ENCODE results near the gene TOP2A.

The TOP2A gene

GRCh38 chr17:40452216-40452787 is 34.6 kb upstream of the TOP2A start:
- DNase-seq = no peak

DNA sequence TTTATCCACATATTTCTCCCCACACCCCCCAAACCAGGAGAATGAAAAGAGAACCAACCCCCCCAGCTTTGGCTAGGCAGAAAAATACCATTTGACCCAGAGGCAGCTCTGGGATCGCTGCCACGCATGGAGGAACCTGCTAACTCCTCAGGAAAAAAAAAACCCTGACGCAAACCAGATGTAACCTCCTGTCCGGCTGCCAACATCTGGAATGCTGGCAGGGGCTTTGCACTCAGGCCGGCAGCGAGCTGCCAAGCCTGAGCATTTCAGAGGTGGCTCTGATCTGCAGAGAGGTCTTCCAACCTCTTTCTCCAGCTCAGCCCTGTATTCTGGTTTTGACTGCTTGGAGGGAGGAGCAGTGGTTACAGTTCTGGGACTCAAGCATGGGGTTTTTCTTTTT is 33.7 kb upstream of the TOP2A start:
- no peak for DNase-seq

DNA sequence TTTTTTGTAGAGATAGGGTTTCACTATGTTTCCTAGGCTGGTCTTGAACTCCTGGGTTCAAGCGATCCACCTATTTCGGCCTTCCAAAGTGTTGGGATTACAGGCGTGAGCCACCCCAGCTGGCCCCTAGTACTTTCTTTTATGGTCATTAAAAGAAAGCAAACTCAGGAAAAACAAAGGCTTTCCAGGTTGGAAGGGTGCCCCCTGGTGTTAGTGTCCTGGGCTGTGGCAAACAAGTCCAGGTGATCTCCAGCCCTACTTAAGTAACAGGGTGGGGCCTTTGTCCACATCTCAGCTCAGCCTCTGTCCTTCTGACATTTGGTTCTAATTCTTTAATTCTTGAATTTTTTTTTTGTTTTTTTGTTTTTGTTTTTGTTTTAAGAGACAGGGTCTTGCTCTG is 32.5 kb upstream of the TOP2A start:
- DNase-seq = no peak

- DNase-seq = no peak
Observed at GRCh38 chr17:40448639-40449261, 31.1 kb upstream of the TOP2A start.

GRCh38 chr17:40448213-40448638 is 30.5 kb upstream of the TOP2A start:
- DNase-seq = peak; percentile 8

- DNase-seq = no peak
Observed at GRCh38 chr17:40447806-40448205, 30.1 kb upstream of the TOP2A start.

DNA sequence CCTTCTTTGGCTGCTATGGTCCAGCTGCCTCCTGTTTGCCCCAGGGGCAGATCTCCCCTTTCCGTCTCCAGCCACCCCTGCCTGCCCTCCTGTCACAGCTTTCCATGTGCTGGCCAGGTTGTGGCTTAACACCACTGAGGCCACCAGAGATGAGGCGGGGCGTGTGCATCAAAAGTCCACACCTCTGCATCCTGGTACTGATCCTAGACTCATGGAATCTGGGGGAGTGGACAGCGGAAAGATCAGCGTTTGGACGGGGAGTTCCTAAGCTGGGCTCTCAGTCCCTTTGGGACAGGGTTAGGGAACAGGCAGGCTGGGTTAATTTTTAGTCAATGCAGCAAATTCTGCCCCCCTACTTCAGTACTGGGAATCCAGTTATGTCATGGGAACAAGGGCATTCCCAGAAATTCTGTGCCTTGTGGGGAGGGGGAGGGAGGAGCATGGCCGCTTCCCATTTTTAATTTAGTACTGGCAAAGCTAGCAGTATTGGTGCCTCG is 29.5 kb upstream of the TOP2A start:
- DNase-seq = no peak

DNA sequence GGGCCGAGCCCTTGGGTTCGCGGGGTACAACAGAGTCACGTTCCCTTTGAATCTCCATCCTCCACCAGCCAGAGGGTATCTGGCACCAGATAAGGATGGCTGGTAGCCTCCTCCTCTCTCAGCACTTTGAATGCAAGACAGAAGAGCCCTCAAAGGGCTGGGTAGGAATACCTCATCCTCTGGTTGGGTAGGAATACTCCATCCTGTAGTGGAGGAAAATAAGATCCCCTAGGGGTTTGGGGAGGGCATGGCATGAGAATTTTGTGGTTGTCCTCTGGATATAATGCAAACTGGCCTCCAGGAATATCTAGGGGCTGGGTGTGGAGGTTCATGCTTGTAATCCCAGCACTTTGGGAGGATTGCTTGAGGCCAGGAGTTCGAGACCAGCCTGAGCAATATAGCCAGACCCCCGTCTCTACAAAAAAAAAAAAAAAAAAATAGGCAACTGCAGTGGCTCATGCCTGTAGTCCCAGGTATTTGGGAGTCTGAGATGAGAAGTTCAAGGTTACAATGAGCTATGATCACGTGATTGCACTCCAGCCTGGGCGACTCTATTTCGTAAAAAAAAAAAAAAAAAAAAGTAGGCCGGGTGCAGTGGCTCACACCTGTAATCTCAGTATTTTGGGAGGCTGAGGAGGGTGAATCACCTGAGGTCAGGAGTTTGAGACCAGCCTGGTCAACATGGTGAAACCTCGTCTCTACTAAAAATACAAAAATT is 28.2 kb upstream of the TOP2A start:
- DNase-seq = no peak

DNA sequence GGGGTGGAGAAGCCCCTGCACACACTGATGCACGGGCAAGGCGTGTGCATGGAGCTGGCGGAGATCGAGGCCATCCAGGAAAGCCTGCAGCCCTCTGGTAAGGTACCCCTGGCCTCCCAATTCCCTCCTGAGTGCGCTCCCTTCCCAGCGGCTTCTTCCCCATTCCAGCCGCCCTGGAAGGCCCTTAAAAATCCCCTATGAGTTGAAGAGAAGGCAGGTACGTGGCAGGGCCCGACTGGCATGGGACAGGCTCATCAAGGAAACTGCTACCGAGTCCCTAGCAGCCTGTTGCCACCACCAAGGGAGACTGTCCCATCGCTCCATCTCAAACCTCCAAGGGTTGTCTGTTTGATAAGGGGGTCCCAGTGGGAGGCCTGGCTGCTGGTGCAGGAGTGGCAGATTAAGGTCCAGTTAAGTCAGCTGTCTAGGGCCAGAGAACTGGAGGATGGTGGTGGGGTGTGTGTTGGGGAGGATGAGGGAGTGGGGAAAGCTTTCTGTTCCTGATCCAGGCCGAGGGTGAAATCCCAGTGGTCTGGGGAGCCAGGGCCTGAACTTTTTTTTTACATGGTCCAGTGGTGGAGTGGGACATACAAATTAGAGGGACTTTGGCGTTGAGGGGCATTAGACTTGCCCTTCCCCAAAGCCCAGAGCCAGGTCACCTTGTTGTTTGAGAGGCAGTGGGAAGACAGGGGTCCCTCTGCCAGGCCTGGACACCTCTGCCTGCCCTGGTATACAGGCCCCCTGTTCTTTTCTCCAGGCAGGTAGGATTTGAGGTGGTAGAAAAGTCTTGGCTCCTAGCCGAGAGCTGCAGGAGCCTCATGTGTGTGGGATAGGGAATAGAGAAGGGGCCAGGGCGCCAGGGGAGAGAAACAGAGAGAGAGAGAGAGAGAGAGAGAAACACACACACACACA is 26.5 kb upstream of the TOP2A start:
- no peak for DNase-seq

DNA sequence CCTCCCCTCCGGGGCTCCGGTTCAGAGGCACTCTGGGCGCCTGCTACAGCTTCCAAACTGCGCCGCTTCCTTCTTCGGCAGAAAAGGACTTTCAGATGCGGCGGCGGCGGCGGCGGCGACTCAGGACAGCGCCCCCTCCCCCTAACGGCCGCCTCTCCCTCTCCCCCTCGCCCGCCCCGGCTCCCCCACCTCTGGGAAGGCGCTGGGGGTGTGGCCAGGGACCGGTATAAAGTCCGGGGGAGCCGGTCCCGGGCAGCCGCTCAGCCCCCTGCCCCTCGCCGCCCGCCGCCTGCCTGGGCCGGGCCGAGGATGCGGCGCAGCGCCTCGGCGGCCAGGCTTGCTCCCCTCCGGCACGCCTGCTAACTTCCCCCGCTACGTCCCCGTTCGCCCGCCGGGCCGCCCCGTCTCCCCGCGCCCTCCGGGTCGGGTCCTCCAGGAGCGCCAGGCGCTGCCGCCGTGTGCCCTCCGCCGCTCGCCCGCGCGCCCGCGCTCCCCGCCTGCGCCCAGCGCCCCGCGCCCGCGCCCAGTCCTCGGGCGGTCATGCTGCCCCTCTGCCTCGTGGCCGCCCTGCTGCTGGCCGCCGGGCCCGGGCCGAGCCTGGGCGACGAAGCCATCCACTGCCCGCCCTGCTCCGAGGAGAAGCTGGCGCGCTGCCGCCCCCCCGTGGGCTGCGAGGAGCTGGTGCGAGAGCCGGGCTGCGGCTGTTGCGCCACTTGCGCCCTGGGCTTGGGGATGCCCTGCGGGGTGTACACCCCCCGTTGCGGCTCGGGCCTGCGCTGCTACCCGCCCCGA is 25.7 kb upstream of the TOP2A start, which contains the start of gene IGFBP4:
Gene IGFBP4, plus strand, starts transcription at position 255 of the 792 bp plus-strand sequence. Its CDS starts 286 bp downstream, at position 541.
- DNase-seq = peak; percentile 48

DNA sequence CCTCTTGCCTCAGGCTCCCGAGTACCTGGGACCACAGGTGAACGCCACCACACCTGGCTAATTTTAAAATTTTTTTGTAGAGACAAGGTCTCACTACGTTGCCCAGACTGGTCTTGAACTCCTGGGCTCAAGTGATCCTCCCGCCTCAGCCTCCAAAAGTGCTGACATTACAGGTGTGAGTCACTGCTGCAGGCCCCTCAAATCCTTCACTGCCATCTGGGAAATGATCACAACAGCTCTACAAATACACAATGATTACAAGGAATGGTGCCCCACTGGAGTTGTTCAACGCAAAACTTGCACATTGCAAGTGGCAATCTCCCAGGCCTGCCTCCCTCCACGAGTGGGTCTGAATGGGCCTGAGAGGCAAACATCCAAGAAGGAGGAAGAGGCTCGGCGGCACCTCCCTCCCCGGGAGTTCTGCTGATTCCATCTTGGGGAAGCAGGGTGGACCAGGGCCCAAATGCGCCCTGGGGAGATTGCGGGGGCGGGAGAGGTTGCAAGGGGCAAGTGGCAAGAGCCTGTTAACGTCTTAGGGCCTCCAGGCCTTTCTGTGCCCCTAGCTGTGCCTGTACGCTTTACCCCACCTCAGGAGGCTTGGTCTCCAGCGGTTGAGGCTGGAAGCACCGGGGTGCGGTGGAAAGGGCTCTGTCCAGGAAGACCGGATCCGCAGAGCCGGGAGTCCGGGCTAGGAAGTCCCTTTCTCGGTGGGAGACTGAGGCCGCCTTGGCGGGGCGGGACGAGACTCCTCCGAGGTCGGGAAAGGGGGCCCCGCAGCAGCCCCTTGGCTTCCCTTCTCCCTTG is 24.9 kb upstream of the TOP2A start:
- DNase-seq = no peak

GRCh38 chr17:40440166-40440565 is 22.5 kb upstream of the TOP2A start:
- no peak for DNase-seq

GRCh38 chr17:40437095-40437732 is 19.5 kb upstream of the TOP2A start:
- DNase-seq = no peak

DNA sequence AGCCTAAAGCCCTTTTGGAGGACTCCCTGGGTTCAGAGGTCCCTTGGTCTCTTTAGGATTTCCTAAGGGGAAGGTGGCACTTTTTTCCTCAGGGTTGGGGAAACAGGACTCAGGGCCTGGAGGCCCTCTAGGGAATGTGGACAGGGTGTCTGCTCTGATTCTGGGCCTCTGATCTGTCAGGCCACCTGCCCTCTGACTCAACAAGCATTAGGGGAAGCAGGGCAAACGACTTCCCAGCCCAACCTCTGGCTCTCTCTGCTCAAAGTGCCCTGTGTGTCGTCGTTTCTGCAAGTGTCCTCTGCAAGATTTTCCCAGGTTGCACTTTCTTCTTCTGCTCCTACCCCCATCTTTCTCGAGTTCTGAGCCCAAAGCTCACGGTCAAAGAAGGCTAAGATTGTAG is 18.9 kb upstream of the TOP2A start:
- no peak for DNase-seq

DNA sequence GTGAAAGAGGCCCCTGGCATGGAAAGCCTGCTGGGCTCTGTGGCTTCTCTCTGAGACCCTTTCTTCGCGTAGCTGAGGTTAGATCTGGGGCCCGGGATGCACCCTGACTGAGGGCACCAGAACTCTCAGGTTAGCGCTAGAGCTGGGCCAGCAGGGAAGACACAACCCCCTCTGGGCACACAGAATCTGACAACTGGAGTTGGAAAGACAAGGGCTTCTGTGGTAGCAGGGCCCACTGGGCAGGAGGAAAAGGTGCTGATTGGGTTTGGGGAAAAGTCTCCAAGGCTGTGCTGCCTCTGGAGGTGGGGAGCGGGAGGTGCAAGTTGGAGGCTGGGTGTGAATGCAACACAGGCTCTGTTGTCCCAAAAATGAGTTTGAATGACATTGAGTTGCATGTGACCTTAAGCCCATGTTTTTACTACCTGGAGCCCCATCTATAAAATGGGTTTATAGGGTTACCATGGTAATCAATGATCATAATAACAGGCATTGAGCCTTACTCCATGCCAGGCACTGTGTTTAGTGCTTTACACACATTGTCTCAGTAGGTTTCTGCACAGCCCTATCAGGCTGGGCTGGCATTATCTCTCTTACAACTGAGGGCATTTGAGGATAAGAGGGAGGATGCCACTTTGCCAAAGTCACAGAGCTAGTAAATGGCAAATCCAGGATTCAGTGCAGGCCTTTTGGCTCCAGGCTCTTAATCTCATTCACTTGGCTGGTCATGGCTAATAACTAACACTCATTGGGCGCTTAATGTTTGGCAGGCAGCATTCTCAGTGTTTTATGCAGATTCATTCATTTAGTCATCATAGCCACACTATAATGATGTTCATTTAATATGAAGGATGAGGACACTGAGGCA is 16.1 kb upstream of the TOP2A start:
- no peak for DNase-seq

DNA sequence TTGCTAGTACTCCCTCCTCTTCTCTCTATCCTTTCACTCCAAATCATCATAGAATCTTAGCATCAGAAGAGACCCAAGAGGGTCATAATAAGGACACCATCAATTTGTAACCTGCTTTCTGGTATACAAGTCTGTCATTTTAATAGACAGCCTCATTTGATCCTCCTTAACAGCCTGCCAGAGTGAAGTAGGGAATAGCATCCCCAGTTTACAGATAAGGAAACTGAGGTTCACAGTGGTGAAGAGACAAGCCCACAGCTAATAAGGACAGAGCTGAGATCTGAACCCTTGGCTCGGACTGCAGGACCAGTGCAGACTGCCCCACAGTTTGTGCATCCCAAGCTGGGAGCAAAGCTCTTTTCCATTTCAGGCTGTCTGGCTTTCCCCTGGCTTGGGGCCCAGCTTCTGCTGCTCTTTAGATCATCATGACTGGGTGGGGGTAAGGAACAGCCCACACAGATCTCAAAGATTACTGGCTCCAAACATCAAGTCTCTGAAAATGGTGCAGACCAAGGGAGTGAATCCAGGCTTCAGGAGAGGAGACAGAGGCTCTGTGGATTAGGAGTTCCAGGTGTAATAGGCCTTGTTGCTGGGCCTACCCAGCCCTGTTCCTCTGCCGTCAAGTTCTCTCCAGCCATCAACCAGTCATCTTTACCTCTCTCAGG is 15.3 kb upstream of the TOP2A start:
- no peak for DNase-seq

DNA sequence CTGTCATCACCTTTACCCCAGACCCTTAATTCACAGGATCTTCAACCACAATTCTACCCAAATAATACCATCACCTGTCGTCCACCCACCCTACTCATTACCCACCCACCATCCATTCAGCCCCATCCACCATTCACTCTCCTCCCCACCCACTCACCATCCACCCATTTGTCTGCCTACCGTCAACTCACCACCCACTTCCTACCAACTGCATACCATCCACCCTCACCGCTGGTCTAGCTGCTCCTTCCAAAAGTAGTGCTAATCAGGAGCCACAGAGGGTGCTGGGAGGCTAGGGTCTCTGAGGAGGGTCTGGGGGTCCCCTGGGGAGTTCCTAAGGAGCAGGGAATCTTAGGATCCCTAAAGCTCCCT is 13.5 kb upstream of the TOP2A start:
- no peak for DNase-seq

GRCh38 chr17:40430272-40431230 is 12.9 kb upstream of the TOP2A start:
- no peak for DNase-seq
